Spleen (tissue), 7 donors: Measurements from ENCODE around the gene CAPZA2.

Experiments used
- CTCF ChIP-seq, 11 experiments: fragments of 200-600 bp in 7 of 11; fragments of 450-650 bp in 4 of 11; sonication (generic) in 4 of 11; IDR thresholded peaks in 8 of 11; conservative IDR thresholded peaks in 3 of 11; 1 replicate in 7 of 11; 2 replicates in 4 of 11; pipeline versions ENCODE4 v1.4.0 to v1.8.0; 2016 to 2021; ENCODE audit warnings: antibody characterized with exemption in 11 of 11, inconsistent platforms in 4 of 11, mild to moderate bottlenecking in 1 of 11
- POLR2AphosphoS5 ChIP-seq, 3 donors: sonication (generic); formaldehyde crosslinking; IDR thresholded peaks; one replicate each; pipeline ENCODE4 v1.5.1; 2017; ENCODE audit warnings: antibody characterized with exemption in 3 of 3
- donor health status: DM: no; HTN: no; CAD: no; lungs with moderate emphysema.
- donor health status: DM: no; HTN: no; CAD: no.
- donor health status: DM: no; HTN: no; CAD: no.

GRCh38 chr7:116895849-116896248 is 33.5 kb downstream of the CAPZA2 start:
- no peak for TF ChIP-seq CTCF (IDR thresholded peaks at IDR 0.05 in 8 of 11, conservative IDR thresholded peaks at IDR 0.05 in 3 of 11)
- no peak for TF ChIP-seq POLR2AphosphoS5 (IDR thresholded peaks at IDR 0.05)
